ENCODE measurements around the gene ORC1. TPM values are rescaled to one million over a fixed set of nuclear protein-coding genes. Genes with fewer than 3 reads are reported as not detected.

ORC1 gene
- total and polyA plus RNA-seq, 2 experiments from 2014 or later = 15.1 to 55.0 TPM

DNA sequence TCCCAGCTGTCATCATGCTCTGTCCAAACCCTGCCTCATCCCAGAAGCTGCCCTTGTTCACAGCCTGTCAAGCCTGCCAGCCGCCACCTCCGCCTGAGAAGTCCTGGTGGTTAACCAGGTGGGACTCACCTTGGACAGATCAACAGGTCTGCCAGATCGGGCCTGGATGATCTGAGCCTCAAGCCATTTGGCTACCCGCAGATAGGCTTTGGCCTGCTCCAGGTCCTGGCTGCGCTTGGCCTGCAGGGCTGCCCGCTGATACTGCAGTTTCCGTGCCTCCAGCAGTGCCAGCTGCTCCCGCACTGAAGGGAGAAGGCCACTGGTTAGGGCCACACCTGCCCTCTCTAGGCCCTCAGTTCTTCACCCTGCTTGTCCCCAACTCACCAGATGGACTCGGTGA, 46.8 kb downstream of the ORC1 start:
- no peak overlapping the region for H3K4me3 Mint-ChIP-seq
- Histone ChIP-seq H3K27me3 (ENCODE audit: insufficient read depth) (no peaks in the 10 kb centered on the region), H3K4me3 (no peak overlapping the region), H4K20me1 (replicated peaks; ENCODE audit: insufficient read depth) (no peaks in the 10 kb centered on the region), H3K36me3 (ENCODE audit: insufficient read depth) (peaks cover 18% of the 10 kb centered on the region), H3K79me2 (replicated peaks; ENCODE audit: insufficient read depth) (no peaks in the 10 kb centered on the region), H3K4me1 (ENCODE audit: insufficient read depth) (no peaks in the 10 kb centered on the region), H3K4me2 (no peak overlapping the region), H3F3A (replicated peaks; ENCODE audit: low read depth) (no peaks in the 10 kb centered on the region), H3K9me2 (ENCODE audit: insufficient read depth) (no peaks in the 10 kb centered on the region), H3K27ac (ENCODE audit: low read depth) (no peak overlapping the region), H2AFZ (no peak overlapping the region)
- ATAC-seq (no peak), DNase-seq (ENCODE audit: low spot score) (no peak)
- no peak for TF ChIP-seq STAT1 (IDR thresholded peaks at IDR 0.05; ENCODE audit: unreplicated experiment)
- TF ChIP-seq EZH2phosphoT487 (IDR thresholded peaks at IDR 0.05; ENCODE audit: unreplicated experiment) = no peak
- TF ChIP-seq, protein P1, sequence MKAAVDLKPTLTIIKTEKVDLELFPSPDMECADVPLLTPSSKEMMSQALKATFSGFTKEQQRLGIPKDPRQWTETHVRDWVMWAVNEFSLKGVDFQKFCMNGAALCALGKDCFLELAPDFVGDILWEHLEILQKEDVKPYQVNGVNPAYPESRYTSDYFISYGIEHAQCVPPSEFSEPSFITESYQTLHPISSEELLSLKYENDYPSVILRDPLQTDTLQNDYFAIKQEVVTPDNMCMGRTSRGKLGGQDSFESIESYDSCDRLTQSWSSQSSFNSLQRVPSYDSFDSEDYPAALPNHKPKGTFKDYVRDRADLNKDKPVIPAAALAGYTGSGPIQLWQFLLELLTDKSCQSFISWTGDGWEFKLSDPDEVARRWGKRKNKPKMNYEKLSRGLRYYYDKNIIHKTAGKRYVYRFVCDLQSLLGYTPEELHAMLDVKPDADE (IDR thresholded peaks at IDR 0.05) = no peak
- H3K27ac Mint-ChIP-seq = no peak overlapping the region
- peaks cover 86% of the 10 kb centered on the region for H3K36me3 Mint-ChIP-seq (ENCODE audit: low read depth)
- no peaks in the 10 kb centered on the region for H3K9me3 Mint-ChIP-seq
- H3K4me1 Mint-ChIP-seq = 0 out of 3 replicates have a peak, but pooled peaks cover 2% of the 10 kb centered on the region
- peaks cover 22% of the 10 kb centered on the region for H3K27me3 Mint-ChIP-seq (ENCODE audit: insufficient read depth, low read depth, poor library complexity)

GRCh38 chr1:52356818-52357355, 47.3 kb downstream of the ORC1 start:
- DNase-seq (ENCODE audit: low spot score) = no peak
- Histone ChIP-seq H3F3A (replicated peaks; ENCODE audit: low read depth) (0 out of 2 replicates have a peak, but pooled peaks cover 4% of the 10 kb centered on the region), H3K9me2 (ENCODE audit: insufficient read depth) (no peaks in the 10 kb centered on the region), H2AFZ (no peak overlapping the region), H3K36me3 (ENCODE audit: insufficient read depth) (peaks cover 18% of the 10 kb centered on the region), H3K27me3 (ENCODE audit: insufficient read depth) (no peaks in the 10 kb centered on the region), H3K4me3 (no peak overlapping the region), H4K20me1 (replicated peaks; ENCODE audit: insufficient read depth) (no peaks in the 10 kb centered on the region), H3K4me2 (no peak overlapping the region), H3K4me1 (ENCODE audit: insufficient read depth) (0 out of 2 replicates have a peak, but pooled peaks cover 3% of the 10 kb centered on the region), H3K27ac (ENCODE audit: low read depth) (no peak overlapping the region), H3K79me2 (replicated peaks; ENCODE audit: insufficient read depth) (no peaks in the 10 kb centered on the region)
- no peak overlapping the region for H3K27ac Mint-ChIP-seq
- H3K4me1 Mint-ChIP-seq = peaks cover 2% of the 10 kb centered on the region; the same call in 1 of the 3 replicates
- H3K4me3 Mint-ChIP-seq = no peak overlapping the region
- no peaks in the 10 kb centered on the region for H3K9me3 Mint-ChIP-seq
- H3K27me3 Mint-ChIP-seq (ENCODE audit: insufficient read depth, low read depth, poor library complexity) = peaks cover 22% of the 10 kb centered on the region
- no peak for TF ChIP-seq POLR2AphosphoS5 (IDR thresholded peaks at IDR 0.05; ENCODE audit: low read depth)
- ATAC-seq = no peak
- peaks cover 82% of the 10 kb centered on the region for H3K36me3 Mint-ChIP-seq (ENCODE audit: low read depth)

- peaks cover 10% of the 10 kb centered on the region; the same call in 1 of the 2 replicates for H3F3A ChIP-seq (replicated peaks; ENCODE audit: low read depth)
- H3K4me2 ChIP-seq = no peak overlapping the region
- no peaks in the 10 kb centered on the region for H3K79me2 ChIP-seq (replicated peaks; ENCODE audit: insufficient read depth)
- TF ChIP-seq REST (IDR thresholded peaks at IDR 0.05; ENCODE audit: unreplicated experiment) (no peak), ZNF331 (CRISPR knock-in tag; IDR thresholded peaks at IDR 0.05; ENCODE audit: low read depth) (no peak), EZH2 (IDR thresholded peaks at IDR 0.05; ENCODE audit: low read depth, unreplicated experiment) (no peak), EZH2phosphoT487 (IDR thresholded peaks at IDR 0.05; ENCODE audit: unreplicated experiment) (no peak)
- H3K27me3 ChIP-seq (ENCODE audit: insufficient read depth) = no peaks in the 10 kb centered on the region
- no peak overlapping the region for H3K4me3 ChIP-seq
- H3K9me2 ChIP-seq (ENCODE audit: insufficient read depth) = no peaks in the 10 kb centered on the region
- no peak overlapping the region; the same call in 2 of the 3 replicates for H3K4me3 Mint-ChIP-seq
- H3K27ac Mint-ChIP-seq = no peak overlapping the region
- H3K27me3 Mint-ChIP-seq (ENCODE audit: insufficient read depth, low read depth, poor library complexity) = peaks cover 22% of the 10 kb centered on the region
- H4K20me1 ChIP-seq (replicated peaks; ENCODE audit: insufficient read depth) = no peaks in the 10 kb centered on the region; the same call in 1 of the 2 replicates
- no peaks in the 10 kb centered on the region for H3K9me3 Mint-ChIP-seq
- peaks cover 18% of the 10 kb centered on the region for H3K36me3 ChIP-seq (ENCODE audit: insufficient read depth)
- H3K36me3 Mint-ChIP-seq (ENCODE audit: low read depth) = peaks cover 74% of the 10 kb centered on the region
- H3K27ac ChIP-seq (ENCODE audit: low read depth) = no peak overlapping the region
- ATAC-seq (no peak), DNase-seq (ENCODE audit: low spot score) (no peak)
- H2AFZ ChIP-seq = no peak overlapping the region
- H3K4me1 Mint-ChIP-seq = peaks cover 7% of the 10 kb centered on the region; the same call in 2 of the 3 replicates
- peaks cover 9% of the 10 kb centered on the region for H3K4me1 ChIP-seq (ENCODE audit: insufficient read depth)
Measured at GRCh38 chr1:52355847-52356505, 48.2 kb downstream of the ORC1 start.

All from GM23338 (cell line).